Activated T-cell treated with anti-CD3 and anti-CD28 coated beads, Interleukin-2, amount 50 U/mL, for 1 hour (primary cell): ENCODE results near the gene GPR156.
"Not testable (repeated sequence)": the region's sequence is repeated elsewhere in the genome, so short reads cannot be mapped to it uniquely, and the experiment has no call there.

Source experiments
- DNase-seq: peaks from one replicate; pipeline ENCODE4 v3.0.0-alpha.2; 2020

The GPR156 gene

DNA sequence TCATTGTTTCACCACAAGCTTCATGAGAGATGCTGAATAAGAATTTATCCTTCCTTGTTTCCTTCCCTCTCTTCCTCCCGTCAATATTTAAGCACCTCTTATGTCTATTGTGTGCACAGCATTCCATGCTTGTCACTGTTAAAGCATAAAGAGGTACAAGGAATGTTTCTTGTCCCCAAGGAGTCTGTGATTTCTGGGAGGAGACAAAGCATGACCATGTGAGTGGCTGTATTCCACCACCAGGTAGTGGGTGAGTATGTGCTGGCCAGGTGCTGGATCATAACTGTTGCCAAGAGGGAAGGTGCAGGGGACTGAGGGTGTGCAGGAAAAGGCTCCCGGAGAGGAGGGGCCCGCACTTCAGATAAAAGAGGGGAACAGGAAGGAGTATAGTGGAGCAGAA is 127.9 kb downstream of the GPR156 start:
- no peak for DNase-seq

DNA sequence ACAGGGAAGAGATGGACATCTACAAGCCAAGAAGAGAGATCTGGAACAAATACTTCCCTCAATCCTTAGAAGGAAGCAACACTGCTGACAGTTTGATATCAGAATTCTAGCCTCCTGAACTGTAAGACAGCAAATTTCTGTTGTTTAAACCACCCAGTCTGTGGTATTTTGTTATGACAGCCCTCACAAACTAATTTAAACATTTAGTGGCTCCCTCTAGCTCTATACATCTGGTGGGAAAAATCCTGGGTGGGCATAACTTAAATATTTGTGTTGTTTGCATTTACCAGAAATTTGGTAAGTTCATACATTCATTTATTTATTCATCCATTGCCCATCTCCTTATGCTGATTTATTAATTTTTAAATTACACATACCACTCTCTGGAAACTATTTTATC is 128.3 kb downstream of the GPR156 start:
- no peak for DNase-seq

DNA sequence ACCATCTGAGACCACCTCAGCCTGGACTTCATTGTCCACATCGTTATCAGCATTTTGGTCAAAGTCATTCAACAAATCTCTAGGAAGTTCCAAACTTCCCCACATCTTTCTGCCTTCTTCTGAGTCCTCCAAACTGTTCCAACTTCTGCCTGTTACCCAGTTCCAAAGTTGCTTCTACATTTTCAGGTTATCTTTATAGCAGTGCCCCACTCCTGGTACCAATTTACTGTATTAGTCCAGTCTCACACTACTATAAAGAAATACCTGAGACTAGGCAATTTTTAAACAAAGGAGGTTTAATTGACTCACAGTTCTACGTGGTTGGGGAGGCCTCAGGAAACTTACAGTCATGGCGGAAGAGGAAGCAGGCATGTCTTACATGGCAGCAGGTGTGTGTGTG is 129.3 kb downstream of the GPR156 start:
- not testable (repeated sequence) for DNase-seq

DNA sequence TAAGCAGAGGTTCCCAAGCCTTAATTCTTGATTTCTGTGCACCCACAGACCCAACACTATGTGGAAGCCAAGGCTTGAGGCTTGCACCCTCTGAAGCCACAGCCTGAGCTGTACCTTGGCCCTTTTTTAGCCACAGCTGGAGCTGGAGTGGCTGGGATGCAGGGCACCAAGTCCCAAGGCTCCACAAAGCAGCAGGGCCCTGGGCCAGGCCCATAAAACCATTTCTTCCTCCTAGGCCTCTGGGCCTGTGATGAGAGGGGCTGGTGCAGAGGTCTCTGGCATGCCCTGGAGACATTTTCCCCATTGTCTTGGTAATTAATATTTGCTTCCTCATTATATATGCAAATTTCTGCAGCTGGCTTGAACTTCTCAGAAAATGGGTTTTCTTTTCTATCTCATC is 129.9 kb downstream of the GPR156 start:
- no peak for DNase-seq

DNA sequence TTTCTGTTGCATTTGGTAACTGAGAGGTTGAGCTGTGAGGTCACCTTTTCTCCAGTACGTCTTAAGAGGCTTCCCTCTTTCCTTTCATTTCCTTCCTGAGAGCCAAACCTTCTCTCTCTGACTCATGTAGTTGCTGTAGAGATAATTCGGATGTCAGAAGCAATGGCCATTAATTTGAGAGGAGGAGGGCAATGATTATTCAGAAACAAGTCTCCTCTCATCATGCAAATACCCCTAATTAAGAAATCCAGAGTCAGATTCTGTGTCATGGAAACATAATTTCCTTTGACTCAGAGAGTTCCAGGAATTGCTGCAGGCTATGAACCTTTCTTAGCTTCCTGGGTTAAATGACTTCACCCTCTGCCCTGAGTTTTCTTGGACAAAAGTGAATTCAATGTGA is 131.7 kb downstream of the GPR156 start:
- no peak for DNase-seq

DNA sequence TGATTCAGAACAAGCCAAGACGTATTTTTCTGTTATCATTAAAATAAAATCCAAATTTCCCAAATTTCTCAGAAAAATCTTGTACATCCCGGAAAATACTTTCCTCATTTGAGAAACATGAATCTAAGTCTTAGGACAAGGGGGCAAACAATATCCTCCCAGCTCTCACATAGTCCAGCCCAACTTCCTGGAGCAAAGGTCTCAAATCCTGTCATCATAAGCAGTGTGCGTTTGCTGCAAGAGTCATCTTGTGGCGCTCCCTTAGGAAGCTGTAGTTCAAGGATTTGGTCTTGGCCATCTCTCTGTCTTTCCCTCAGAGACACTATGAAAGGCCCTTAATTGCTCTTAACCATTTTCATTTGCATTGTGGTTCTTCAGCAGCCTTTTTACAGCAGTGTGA is 133.2 kb downstream of the GPR156 start:
- no peak for DNase-seq

DNA sequence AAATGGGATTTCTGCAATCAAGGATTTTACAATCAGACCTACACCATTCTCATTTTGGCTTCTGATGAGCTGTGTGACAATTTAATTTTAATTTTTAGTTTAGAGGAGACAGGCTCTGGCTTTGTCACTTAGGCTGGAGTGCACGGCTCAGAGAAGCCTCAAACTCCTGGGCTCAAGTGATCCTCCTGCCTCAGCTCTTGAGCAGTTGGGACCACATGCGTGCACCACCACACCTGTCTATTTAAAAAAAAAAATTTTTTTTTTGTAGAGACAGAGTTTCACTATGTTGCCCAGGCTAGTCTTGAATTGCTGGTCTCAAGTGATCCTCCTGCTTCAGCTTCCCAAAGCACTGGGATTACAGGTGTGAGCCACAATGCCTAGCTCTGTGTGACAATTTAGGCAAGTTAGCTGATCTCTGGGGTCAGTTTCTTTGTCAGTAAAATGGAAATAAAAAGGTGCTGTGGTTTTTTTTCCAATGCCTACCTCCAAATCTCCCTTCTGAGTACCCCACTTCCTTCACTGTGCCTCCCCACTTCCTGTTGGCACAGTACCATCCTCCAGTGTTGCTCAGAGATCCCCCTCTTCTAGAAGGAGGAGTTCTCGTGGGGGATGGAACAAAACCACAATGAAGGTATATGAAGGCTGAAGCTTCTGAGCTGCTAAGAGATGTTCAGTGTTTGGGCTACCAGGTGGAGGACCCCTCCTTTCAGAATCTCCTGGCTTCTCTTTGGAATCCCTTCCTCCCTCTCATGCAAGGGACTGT is 136.7 kb downstream of the GPR156 start:
- DNase-seq: no peak

DNA sequence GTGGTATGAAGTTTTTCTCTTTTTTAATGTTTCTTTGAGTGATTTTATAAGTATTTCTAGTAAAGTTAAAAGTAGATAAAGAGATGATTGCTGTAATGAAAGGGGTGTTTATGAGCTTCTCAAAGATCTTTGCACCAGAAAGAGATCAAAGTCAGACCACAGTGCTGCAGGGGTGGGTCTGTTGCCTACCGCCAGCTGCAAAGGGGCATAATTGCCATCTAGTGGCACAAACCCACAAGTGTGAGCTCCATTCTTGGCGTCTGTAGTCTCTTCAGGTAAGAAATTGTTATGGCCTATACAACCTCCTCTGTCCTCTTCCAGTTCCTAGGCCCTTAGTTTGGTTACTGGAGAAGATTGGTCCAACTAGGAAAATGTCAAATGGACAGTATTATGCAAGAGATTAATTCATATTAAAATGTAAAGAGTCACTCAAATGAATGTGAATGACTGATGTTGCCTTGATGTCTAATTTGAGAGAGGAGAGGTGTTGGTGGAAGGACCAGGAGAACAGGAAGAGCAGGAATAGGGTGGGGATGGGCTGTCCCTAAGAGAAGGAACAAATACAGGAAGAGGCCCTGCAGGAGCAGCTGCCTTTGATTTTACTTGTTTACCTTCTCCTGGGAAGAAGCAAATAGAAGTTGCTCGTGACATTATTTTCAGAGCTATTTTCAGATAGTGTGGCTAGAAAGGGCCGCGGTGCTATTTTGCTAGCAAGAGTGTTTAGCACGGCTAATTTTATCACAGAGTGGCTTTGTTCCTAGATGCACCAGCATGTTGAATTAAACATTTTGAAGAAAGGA is 137.8 kb downstream of the GPR156 start:
- DNase-seq: peak; percentile 48

DNA sequence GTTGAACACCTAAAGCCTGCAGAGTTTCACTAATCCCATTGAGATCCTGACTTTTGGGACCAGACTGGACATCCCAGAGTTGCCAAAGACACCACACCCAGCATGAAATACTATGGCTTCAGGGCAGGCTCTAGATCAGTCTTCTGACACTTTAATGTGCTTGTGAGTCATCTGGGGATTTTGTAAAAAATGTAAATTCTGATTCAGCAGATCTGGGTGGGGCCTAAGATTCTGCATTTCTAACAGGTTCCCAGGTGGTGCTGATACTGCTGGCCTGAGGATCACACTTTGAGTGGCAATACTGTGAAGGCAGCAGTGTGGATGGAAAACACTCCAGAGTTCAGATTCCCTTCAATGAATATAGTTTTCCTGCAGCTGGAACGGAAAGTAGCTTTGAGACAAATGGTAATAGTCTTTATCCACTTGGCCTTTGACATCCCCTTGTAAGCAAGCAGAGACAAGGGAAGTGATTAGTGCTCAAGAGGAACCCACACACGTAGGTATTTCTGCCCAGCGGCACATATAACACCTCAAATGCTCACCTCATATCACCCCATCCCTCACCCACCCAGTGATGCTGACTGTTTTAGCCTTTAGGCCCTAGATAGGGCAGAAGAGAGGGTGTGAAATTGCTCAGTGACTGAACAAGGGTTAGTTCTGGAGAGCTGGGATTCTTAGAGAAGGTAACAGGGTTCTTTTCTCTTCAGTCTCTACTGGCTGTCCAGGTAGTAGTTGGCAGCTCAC is 139.3 kb downstream of the GPR156 start:
- DNase-seq: no peak

DNA sequence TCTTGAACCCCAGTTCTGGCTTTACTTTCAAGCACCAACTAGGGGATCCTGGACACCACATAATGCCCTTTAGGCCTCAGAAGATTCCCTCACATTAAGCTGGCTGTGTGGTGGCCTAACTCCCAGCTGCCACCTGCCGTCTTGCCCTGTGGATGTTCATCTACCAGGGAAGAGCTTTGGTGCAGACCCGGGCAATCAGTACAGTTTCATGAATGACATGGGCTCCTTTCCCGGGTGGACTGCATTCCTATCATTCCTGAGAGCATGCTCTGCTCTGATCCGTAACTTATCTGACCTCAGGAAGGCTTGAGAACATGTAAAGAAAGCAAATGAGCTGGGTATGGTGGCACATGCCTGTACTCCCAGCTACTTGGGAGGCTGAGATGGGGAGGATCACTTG is 140.8 kb downstream of the GPR156 start:
- no peak for DNase-seq

DNA sequence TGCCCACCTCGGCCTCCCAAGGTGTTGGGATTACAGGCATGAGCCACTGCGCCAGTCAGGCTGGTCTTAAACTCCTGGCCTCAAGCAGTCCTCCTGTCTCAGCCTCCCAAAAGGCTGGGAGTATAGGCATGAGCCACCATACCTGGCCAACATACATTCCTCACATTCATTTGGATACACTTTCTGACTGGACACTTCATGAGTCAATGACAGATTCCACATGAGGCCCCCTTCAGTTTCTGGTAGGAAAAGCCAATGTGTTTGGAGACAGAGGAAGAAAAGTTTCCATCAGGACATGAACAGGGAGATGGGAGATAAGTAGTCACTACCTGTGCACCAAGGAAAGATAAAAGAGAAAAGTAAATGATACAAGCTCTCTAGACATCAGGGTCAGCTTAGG is 141.3 kb downstream of the GPR156 start:
- DNase-seq: no peak

DNA sequence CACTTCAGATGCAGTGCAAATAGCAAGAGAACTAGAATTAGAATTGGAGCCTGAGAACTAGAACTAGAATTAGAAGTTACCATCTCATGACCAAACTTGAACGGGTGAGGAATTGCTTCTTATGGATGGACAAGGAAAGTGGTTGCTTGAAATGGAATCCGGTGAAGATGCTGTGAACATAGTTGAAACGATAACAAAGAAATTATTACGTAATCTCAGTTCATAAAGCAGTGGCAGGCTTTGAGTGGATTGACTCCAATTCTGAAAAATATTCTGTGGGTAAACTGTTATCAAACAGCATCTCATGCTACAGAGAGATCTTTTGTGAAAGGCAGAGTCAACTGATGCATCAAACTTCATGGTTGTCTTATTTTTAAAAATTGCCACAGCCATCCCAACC is 142.8 kb downstream of the GPR156 start:
- DNase-seq: no peak

DNA sequence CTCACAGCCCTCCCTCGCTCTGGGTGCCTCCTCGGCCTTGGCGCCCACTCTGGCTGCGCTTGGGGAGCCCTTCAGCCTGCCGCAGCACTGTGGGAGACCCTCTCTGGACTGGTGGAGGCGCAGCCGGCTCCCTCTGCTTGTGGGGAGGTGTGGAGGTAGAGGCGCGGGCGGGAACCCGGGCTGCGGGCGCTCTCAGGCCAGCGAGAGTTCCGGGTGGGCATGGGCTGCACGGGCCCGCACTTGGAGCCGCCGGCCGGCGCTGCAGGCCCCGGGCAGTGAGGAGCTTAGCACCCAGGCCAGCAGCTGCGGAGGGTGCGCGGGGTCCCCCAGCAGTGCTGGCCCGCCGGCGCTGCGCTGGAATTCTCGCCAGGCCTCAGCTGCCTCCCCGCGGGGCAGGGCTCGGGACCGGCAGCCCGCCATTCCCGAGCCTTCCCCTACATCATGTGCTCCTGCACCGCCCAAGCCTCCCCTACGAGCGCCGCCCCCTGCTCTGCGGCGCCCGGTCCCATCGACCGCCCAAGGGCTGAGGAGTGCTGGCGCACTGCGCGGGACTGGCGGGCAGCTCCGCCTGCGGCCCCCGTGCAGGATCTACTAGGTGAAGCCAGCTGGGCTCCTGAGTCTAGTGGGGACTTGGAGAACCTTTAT is 144.8 kb downstream of the GPR156 start:
- no peak for DNase-seq

DNA sequence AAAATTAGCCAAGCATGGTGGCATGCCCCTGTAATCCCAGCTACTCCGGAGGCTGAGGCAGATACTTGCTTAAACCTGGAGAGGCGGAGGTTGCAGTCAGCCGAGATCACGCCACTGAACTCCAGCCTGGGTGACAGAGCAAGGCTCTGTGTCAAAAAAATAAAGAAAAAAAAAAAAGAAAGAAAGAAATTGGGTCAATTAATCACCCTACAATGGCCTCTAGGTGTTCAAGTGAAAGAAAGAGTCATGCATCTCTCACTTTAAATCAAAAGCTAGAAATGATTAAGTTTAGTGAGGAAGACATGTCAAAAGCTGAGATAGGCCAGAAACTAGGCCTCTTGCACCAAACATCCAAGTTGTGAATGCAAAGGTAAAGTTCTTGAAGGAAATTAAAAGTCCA is 145.9 kb downstream of the GPR156 start:
- no peak for DNase-seq

DNA sequence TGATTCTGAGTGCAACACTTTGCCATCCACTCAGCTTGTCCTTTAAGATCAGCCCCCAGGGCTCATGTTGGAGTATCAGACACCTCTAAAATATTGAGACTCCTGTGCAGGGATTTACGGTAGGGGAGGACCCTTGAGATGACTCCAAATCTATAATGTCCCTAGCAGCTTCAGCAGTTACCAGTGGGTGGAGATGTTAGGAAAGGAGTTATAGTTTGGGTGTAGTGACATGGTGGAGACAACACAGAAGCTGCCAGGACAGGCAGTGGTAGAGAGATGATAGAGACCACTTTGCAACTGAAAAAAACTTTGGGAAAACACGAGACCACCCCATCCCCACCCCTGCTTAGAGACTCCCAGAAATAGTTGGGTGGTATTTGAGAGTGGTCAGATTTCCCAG is 147.5 kb downstream of the GPR156 start:
- no peak for DNase-seq

DNA sequence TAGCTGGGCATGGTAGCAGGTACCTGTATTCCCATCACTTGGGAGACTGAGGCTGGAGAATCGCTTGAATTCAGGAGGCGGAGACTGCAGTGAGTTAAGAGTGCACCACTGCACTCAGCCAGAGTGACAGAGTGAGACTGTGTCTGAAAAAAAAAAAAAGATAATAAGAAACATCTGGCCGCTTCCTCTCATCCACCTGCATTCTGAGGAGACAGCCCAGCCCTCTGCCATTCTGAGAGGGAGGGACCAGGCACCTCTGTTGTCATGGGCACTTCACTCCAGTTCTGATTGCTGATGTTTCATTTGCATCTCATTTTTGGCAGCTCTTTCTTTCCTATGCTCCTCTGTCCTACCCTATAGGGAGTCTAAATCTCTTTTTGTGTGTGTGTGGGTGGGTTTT is 154.4 kb downstream of the GPR156 start:
- DNase-seq: no peak

DNA sequence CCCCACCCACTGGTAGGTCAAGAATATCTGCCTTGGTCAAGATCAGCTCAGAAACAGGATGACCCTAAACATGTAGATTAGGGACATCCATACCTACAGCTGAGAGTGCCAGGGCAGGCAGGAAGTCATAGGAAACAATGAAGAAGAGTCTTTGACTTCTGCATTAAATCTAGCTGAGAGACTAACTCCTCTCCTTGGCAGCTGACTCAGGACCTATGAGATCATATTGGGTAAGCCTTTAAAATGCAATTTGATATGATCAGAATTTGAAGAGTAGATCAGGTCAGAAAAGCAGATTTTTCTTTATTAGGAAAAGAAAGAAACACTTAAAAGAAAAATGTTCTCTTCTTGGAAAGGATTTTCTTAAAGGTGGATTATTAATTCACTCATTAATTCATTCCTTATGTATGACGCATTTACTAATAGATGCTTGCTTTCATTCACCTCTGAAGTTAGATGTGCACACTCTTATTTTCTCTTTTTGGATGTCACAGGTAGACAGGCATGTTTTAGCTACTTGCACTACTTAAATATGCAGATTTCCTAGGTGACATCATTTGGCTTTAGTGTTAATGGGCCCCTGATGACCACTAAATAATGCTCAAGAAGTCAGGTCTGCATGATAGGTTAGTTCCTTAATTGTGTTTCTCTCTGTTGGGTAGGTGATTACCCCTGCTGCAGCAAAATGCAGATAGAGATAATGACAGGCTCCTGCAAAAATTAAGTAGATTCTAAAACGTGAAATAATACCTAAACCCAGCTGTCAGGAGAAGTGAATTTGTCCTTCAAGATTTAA is 155.1 kb downstream of the GPR156 start:
- DNase-seq: no peak

DNA sequence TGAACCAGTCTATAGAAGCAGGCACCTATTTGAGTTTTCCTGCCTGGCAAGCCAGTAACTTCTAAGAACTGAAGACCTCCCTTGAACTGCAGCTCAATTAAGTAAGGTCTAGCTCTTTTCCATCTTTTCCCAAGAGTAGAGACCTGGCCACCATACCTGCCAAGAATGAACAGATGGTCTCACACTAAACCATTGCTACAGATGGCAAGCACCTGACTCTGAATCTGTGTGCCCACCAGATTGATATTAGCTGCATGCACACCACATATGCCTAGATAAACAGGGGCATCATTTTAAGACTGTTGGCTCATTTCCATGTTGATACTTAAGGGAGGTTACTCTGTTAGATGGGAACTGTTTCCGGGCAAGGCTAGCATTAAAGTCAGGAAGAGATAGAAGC is 156.0 kb downstream of the GPR156 start:
- no peak for DNase-seq

DNA sequence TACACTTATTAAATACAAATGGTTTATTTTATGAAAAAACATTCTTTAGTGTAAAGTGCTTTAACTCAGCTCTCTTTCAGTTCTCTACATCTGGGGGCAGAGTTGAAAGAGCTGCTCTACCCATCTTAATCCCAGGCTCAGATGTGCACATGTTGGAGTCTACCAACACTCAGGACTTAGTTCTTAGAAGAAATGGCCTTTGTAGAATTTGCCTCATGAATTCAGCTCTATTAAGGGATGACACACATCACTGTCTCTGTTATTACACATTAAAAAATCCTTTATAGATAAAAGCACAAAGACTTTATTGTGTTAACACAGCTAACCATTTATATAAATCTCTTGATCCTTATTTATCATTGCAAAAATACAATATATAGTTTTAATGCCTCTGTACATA is 159.0 kb downstream of the GPR156 start:
- DNase-seq: no peak

DNA sequence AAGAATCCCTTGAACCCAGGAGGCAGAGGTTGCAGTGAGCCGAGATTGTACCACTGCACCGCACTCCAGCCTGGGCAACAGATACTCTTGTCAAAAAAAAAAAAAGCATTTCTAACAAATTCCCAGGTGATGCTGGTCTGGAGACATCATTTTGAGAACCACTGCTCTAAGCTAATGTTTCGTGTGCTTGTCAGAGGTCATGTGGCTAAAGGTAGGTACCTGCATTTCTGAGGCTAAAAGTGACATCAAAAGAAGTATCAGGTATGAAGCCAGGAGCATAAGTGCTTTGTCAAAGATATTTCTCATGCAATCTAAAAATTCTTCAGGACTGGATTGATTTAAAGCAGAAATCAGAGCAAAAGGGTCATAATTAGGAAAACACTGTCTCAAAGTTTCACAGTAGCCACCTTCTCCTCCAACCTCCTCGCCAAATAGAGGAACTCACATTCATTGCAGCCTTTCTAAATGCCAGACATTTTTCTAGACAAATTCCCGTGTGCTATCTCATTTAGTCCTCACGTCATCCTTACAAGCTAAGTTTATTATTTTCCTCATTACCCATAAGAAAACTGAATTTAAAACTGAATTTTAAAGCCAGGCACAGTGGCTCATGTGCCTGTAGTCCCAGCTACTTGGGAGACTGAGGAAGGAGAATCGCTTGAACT is 165.0 kb downstream of the GPR156 start:
- no peak for DNase-seq
